HEK293 (cell line): ENCODE measurements around the gene CTSO.

Experiments
- BCL11A ChIP-seq: fragments of 450-650 bp; formaldehyde crosslinking; IDR thresholded peaks from 2 replicates; pipeline ENCODE4 v1.5.1; 2016; ENCODE audit warnings: low read depth, missing biosample characterization, missing genetic modification characterization
- CTCF ChIP-seq: fragments of 450-650 bp; formaldehyde crosslinking; IDR thresholded peaks from 2 replicates; pipeline ENCODE4 v1.5.1; 2016; ENCODE audit warnings: missing biosample characterization, missing genetic modification characterization
- KLF16 ChIP-seq: fragments of 450-650 bp; formaldehyde crosslinking; IDR thresholded peaks from 2 replicates; pipeline ENCODE4 v1.5.1; 2017; ENCODE audit warnings: missing biosample characterization, missing genetic modification characterization
- PATZ1 ChIP-seq: fragments of 450-650 bp; formaldehyde crosslinking; IDR thresholded peaks from 2 replicates; pipeline ENCODE4 v1.5.1; 2016; ENCODE audit warnings: missing biosample characterization, missing genetic modification characterization
- ZBTB1 ChIP-seq: fragments of 450-650 bp; formaldehyde crosslinking; IDR thresholded peaks from 2 replicates; pipeline ENCODE4 v1.5.1; 2016; ENCODE audit warnings: missing biosample characterization, missing genetic modification characterization
- ZNF202 ChIP-seq: fragments of 450-650 bp; formaldehyde crosslinking; IDR thresholded peaks from 2 replicates; pipeline ENCODE4 v1.5.1; 2016; ENCODE audit warnings: missing biosample characterization, missing genetic modification characterization, borderline replicate concordance
- ZNF423 ChIP-seq: fragments of 450-650 bp; formaldehyde crosslinking; IDR thresholded peaks from 2 replicates; pipeline ENCODE4 v1.5.1; 2016; ENCODE audit warnings: missing biosample characterization, missing genetic modification characterization
- ZNF785 ChIP-seq: fragments of 450-650 bp; formaldehyde crosslinking; IDR thresholded peaks from 2 replicates; pipeline ENCODE4 v1.5.1; 2016; ENCODE audit warnings: missing biosample characterization, missing genetic modification characterization
- ZNF791 ChIP-seq: fragments of 450-650 bp; formaldehyde crosslinking; IDR thresholded peaks from 2 replicates; pipeline ENCODE4 v1.5.1; 2016; ENCODE audit warnings: missing biosample characterization, missing genetic modification characterization

- TF ChIP-seq PATZ1 (tag by site-specific recombination) = no peak
- no peak for TF ChIP-seq CTCF (tag by site-specific recombination)
- no peak for TF ChIP-seq BCL11A
- TF ChIP-seq KLF16 = no peak
- no peak for TF ChIP-seq ZBTB1
- TF ChIP-seq ZNF202 (tag by site-specific recombination) = no peak
- TF ChIP-seq ZNF785 (tag by site-specific recombination) = no peak
- TF ChIP-seq ZNF791 (tag by site-specific recombination) = no peak
- no peak for TF ChIP-seq ZNF423 (tag by site-specific recombination)
Observed at GRCh38 chr4:155978810-155979209, 25.1 kb upstream of the CTSO start.
